AG04450 (cell line): ENCODE results near the gene MPI. TPM values are rescaled to one million over a fixed set of nuclear protein-coding genes. Genes with fewer than 3 reads are reported as not detected.

Experiments
- CTCF ChIA-PET: fragments of 300-600, 350-600 bp; formaldehyde crosslinking; extraction: SDS; loops from one replicate; lab custom pipeline; 2022; ENCODE audit warnings: antibody characterized with exemption, inconsistent platforms; lab: Charles Lee
- POLR2A ChIA-PET: fragments of 350-600 bp; formaldehyde crosslinking; extraction: SDS; loops from one replicate; lab custom pipeline; 2021; ENCODE audit warnings: antibody characterized with exemption, inconsistent platforms; lab: Yijun Ruan, JAX
- DNase-seq: peaks from one replicate; pipeline ENCODE4 v3.0.0-alpha.2; 2011; ENCODE audit warnings: low read depth, low spot score
- H3K27ac ChIP-seq: one replicate; pipeline ENCODE4 v1.5.1; 2012; ENCODE audit warnings: low read depth, low read length, control low read depth
- H3K27me3 ChIP-seq: one replicate; pipeline ENCODE4 v1.6.0; 2012; ENCODE audit warnings: low read length; ENCODE audit not compliant: control insufficient read depth, insufficient read depth
- H3K4me3 ChIP-seq: 2 replicates; pipeline ENCODE4 v1.5.1; 2011; ENCODE audit warnings: mild to moderate bottlenecking, low read depth, low read length, control low read depth
- H3K9me3 ChIP-seq: 2 replicates; pipeline ENCODE4 v1.5.1; 2012; ENCODE audit warnings: low read length; ENCODE audit not compliant: control insufficient read depth, insufficient read depth
- CTCF ChIP-seq: IDR thresholded peaks from 2 replicates; pipeline ENCODE4 v1.5.1; 2011; ENCODE audit warnings: low read depth, low read length, control low read depth, inconsistent platforms
- polyA plus RNA-seq: library from polyadenylated mRNA; depleted of rRNA; stranded (reverse); fragments of >200 nt; gene quantifications from 2 replicates; pipeline ENCODE4 v1.2.3, GENCODE V29; 2011

MPI gene
- polyA plus RNA-seq, 1 experiment, result 55.5 TPM

- ChIA-PET POLR2A (interaction anchor here (0.7 kb wide), 2 partner anchors 12 to 13 kb away, joined by 3 to 8 read pairs; no protein-coding TSS in a partner anchor), CTCF (interaction anchor here (1.7 kb wide), 1 partner anchor 45 kb away, joined by 5 read pairs; no protein-coding TSS in a partner anchor)
- no peak for DNase-seq
- no peak overlapping the region for H3K4me3 ChIP-seq
- no peaks in the 10 kb centered on the region for H3K9me3 ChIP-seq
- H3K27me3 ChIP-seq, result no peaks in the 10 kb centered on the region
- no peak overlapping the region for H3K27ac ChIP-seq
- no peak for TF ChIP-seq CTCF
Observed at GRCh38 chr15:74856537-74856936, 33.3 kb upstream of the MPI start.

- no peak overlapping the region for H3K27ac ChIP-seq
- no peak for DNase-seq
- H3K9me3 ChIP-seq, result no peaks in the 10 kb centered on the region
- TF ChIP-seq CTCF, result no peak
- ChIA-PET CTCF (interaction anchor here (1.7 kb wide), 1 partner anchor 44 kb away, joined by 5 read pairs; no protein-coding TSS in a partner anchor), POLR2A (interaction anchor here (0.7 kb wide), 1 partner anchor 13 kb away, joined by 3 read pairs; no protein-coding TSS in a partner anchor)
- no peak overlapping the region for H3K4me3 ChIP-seq
- H3K27me3 ChIP-seq, result no peaks in the 10 kb centered on the region
Observed at GRCh38 chr15:74857082-74857655, 32.7 kb upstream of the MPI start.

GRCh38 chr15:74857671-74858368 is 32.0 kb upstream of the MPI start:
- Histone ChIP-seq H3K27me3 (no peaks in the 10 kb centered on the region), H3K4me3 (no peak overlapping the region), H3K27ac (no peak overlapping the region), H3K9me3 (no peaks in the 10 kb centered on the region)
- no peak for TF ChIP-seq CTCF
- DNase-seq, result no peak
- ChIA-PET CTCF (interaction anchor here (1.7 kb wide), 1 partner anchor 44 kb away, joined by 7 read pairs; no protein-coding TSS in a partner anchor), POLR2A (interaction anchor here (0.7 kb wide), 1 partner anchor 71 kb away, joined by 7 read pairs; no protein-coding TSS in a partner anchor)

GRCh38 chr15:74858369-74858740 is 31.5 kb upstream of the MPI start:
- CTCF ChIA-PET, result interaction anchor here (1.7 kb wide), 1 partner anchor 43 kb away, joined by 7 read pairs; no protein-coding TSS in a partner anchor
- H3K27ac ChIP-seq, result no peak overlapping the region
- TF ChIP-seq CTCF, result no peak
- H3K27me3 ChIP-seq, result no peaks in the 10 kb centered on the region
- H3K9me3 ChIP-seq, result no peaks in the 10 kb centered on the region
- no peak for DNase-seq
- POLR2A ChIA-PET, result interaction anchor here (0.7 kb wide), 1 partner anchor 71 kb away, joined by 7 read pairs; no protein-coding TSS in a partner anchor
- H3K4me3 ChIP-seq, result no peak overlapping the region
